Tibial nerve (tissue), 4 donors: ENCODE data around the gene DYRK1A. TPM values are rescaled to one million over a fixed set of nuclear protein-coding genes. Genes with fewer than 3 reads are reported as not detected.

Experiments used
- DNase-seq, 2 donors: peaks; one replicate each; pipeline ENCODE4 v3.0.0-alpha.2; 2019; ENCODE audit warnings: low spot score in 2 of 2
- H3K27ac ChIP-seq, 4 donors: fragments of 200-600 bp; sonication (generic) in 3 of 4; one replicate each; pipeline ENCODE4 v1.5.1; 2017 to 2019; ENCODE audit warnings: mild to moderate bottlenecking in 1 of 4
- H3K27me3 ChIP-seq, 2 donors: fragments of 200-600 bp; sonication (generic) in 1 of 2; one replicate each; pipeline versions ENCODE4 v1.5.1 to v1.6.0; 2017 to 2019
- H3K36me3 ChIP-seq, 3 donors: fragments of 200-600 bp; sonication (generic); one replicate each; pipeline ENCODE4 v1.5.1; 2018 to 2019
- H3K4me1 ChIP-seq, 4 donors: fragments of 200-600 bp; sonication (generic) in 3 of 4; one replicate each; pipeline ENCODE4 v1.5.1; 2017 to 2019
- H3K4me3 ChIP-seq, 4 donors: fragments of 200-600 bp; sonication (generic) in 3 of 4; one replicate each; pipeline ENCODE4 v1.5.1; 2017 to 2019; ENCODE audit warnings: mild to moderate bottlenecking in 1 of 4, moderate library complexity in 1 of 4
- H3K9me3 ChIP-seq, 4 donors: fragments of 200-600 bp; sonication (generic) in 3 of 4; one replicate each; pipeline ENCODE4 v1.5.1; 2017 to 2019
- CTCF ChIP-seq, 5 experiments: fragments of 200-600 bp in 3 of 5; fragments of 450-650 bp in 2 of 5; sonication (generic) in 3 of 5; IDR thresholded peaks; one replicate each; pipeline ENCODE4 v1.5.1; 2016 to 2019; ENCODE audit warnings: antibody characterized with exemption in 5 of 5, mild to moderate bottlenecking in 3 of 5, moderate library complexity in 2 of 5
- EP300 ChIP-seq, 2 donors: sonication (generic); formaldehyde crosslinking; IDR thresholded peaks; one replicate each; pipeline ENCODE4 v1.6.1; 2017; ENCODE audit warnings: antibody characterized with exemption in 2 of 2, mild to moderate bottlenecking in 1 of 2
- POLR2A ChIP-seq, 2 donors: fragments of 450-650 bp; IDR thresholded peaks; one replicate each; pipeline ENCODE4 v1.6.1; 2017; ENCODE audit warnings: antibody characterized with exemption in 2 of 2, mild to moderate bottlenecking in 2 of 2, moderate library complexity in 2 of 2
- WGBS, 2 donors: methylation state at CpG; one replicate each; pipeline ENCODE4 v1.1.5; 2018; 5-methylcytosine and 5-hydroxymethylcytosine counted together
- total RNA-seq, 4 donors: library from RNA; depleted of rRNA; stranded (reverse); fragments of >200 nt; gene quantifications; one replicate each; pipeline ENCODE4 v1.1.0, GENCODE V29; 2016

DYRK1A gene
- total RNA-seq, 4 donors from 2014 or later, result 65.8 to 81.6 (median 68.2) TPM

- TF ChIP-seq EP300 (IDR thresholded peaks at IDR 0.05) (no peak), CTCF (IDR thresholded peaks at IDR 0.05) (no peak), POLR2A (IDR thresholded peaks at IDR 0.05) (no peak)
- no peaks in the 10 kb centered on the region for H3K27me3 ChIP-seq
- no peak overlapping the region for H3K27ac ChIP-seq
- peaks cover 0 to 21% (median 7%) of the 10 kb centered on the region in 4 donors for H3K9me3 ChIP-seq
- H3K4me1 ChIP-seq, result peaks cover 0 to 8% (median 0%) of the 10 kb centered on the region in 4 donors
- WGBS, 2 donors, result 97 to 100% methylated on average over 1 of the region's 1 CpG
- DNase-seq, result no peak
- H3K4me3 ChIP-seq, result no peak overlapping the region
- peaks cover 0 to 64% (median 0%) of the 10 kb centered on the region in 3 donors for H3K36me3 ChIP-seq
Observed at GRCh38 chr21:37498664-37499063, 132.1 kb downstream of the DYRK1A start.

- Histone ChIP-seq H3K36me3 (peaks cover 0 to 82% (median 20%) of the 10 kb centered on the region in 3 donors), H3K27me3 (no peaks in the 10 kb centered on the region), H3K4me3 (no peak overlapping the region), H3K9me3 (peaks cover 0 to 21% (median 7%) of the 10 kb centered on the region in 4 donors), H3K27ac (no peak overlapping the region), H3K4me1 (no peaks in the 10 kb centered on the region)
- no peak for DNase-seq
- TF ChIP-seq CTCF (IDR thresholded peaks at IDR 0.05) (no peak), POLR2A (IDR thresholded peaks at IDR 0.05) (no peak), EP300 (IDR thresholded peaks at IDR 0.05) (no peak)
- 96 to 98% methylated on average over 3 of the region's 3 CpGs for WGBS, 2 donors
Observed at GRCh38 chr21:37502947-37503346, 136.4 kb downstream of the DYRK1A start.

GRCh38 chr21:37503848-37504467 is 137.4 kb downstream of the DYRK1A start:
- DNase-seq, result no peak
- Histone ChIP-seq H3K27me3 (no peaks in the 10 kb centered on the region), H3K4me1 (no peaks in the 10 kb centered on the region), H3K36me3 (peaks cover 0 to 83% (median 28%) of the 10 kb centered on the region in 3 donors), H3K9me3 (peaks cover 0 to 21% (median 7%) of the 10 kb centered on the region in 4 donors), H3K4me3 (no peak overlapping the region), H3K27ac (no peak overlapping the region)
- WGBS, 2 donors, result 95 to 96% methylated on average over 5 of the region's 5 CpGs
- TF ChIP-seq EP300 (IDR thresholded peaks at IDR 0.05) (no peak), POLR2A (IDR thresholded peaks at IDR 0.05) (no peak), CTCF (IDR thresholded peaks at IDR 0.05) (no peak)

- 95 to 97% methylated on average over 12 of the region's 12 CpGs for WGBS, 2 donors
- Histone ChIP-seq H3K4me3 (no peak overlapping the region), H3K36me3 (peaks cover 0 to 97% (median 32%) of the 10 kb centered on the region in 3 donors), H3K27me3 (no peaks in the 10 kb centered on the region), H3K9me3 (peaks cover 0 to 18% (median 7%) of the 10 kb centered on the region in 4 donors), H3K4me1 (no peaks in the 10 kb centered on the region), H3K27ac (no peak overlapping the region)
- DNase-seq, result no peak
- no peak for TF ChIP-seq POLR2A (IDR thresholded peaks at IDR 0.05)
- no peak for TF ChIP-seq EP300 (IDR thresholded peaks at IDR 0.05)
- TF ChIP-seq CTCF (IDR thresholded peaks at IDR 0.05), result no peak
Observed at GRCh38 chr21:37505963-37506362, 139.4 kb downstream of the DYRK1A start.

- Histone ChIP-seq H3K9me3 (peaks cover 0 to 9% (median 4%) of the 10 kb centered on the region in 4 donors), H3K36me3 (peaks cover 7 to 98% (median 41%) of the 10 kb centered on the region in 3 donors), H3K27me3 (no peaks in the 10 kb centered on the region), H3K4me1 (no peaks in the 10 kb centered on the region), H3K27ac (no peak overlapping the region), H3K4me3 (no peak overlapping the region)
- DNase-seq, result no peak
- WGBS, 2 donors, result 91 to 94% methylated on average over 3 of the region's 3 CpGs
- TF ChIP-seq EP300 (IDR thresholded peaks at IDR 0.05) (no peak), CTCF (IDR thresholded peaks at IDR 0.05) (no peak), POLR2A (IDR thresholded peaks at IDR 0.05) (no peak)
Observed at GRCh38 chr21:37507716-37508115, 141.1 kb downstream of the DYRK1A start.
